Measurements from ENCODE around the gene PIK3CA. TPM values are rescaled to one million over a fixed set of nuclear protein-coding genes. Genes with fewer than 3 reads are reported as not detected.

Gene PIK3CA
- total and polyA plus RNA-seq, 3 donors from 2014 or later: 11.2 to 27.1 (median 20.8) TPM

DNA sequence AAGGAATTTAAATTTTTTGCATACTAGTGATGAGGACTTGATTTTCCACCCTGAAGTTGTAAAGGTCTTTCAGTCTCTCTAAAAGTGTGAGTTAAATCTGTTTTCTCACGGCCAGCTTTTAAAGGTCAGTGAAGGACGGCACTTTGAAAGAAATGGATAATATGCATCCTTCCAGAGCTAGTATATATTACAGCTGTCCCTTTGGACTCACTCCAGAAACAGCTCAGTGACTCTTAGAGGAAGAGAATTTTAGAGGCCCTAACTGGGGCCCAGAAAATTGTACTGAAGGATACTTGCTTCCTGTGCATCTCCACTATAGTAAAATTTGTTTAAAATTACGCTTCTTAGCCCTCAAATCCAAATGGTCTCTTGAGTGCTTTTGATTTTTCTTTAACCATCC is 41.6 kb downstream of the PIK3CA start:
- no peaks in the 10 kb centered on the region for H3K27me3 ChIP-seq
- intact Hi-C loops (cut with DNase I; ENCODE audit: low total_unique reads): no loop called here
- H3K4me1 ChIP-seq: peaks cover 6% of the 10 kb centered on the region
- no peak overlapping the region for H3K27ac ChIP-seq
- H3K9me3 ChIP-seq: no peaks in the 10 kb centered on the region
- DNase-seq: no peak
- no peaks in the 10 kb centered on the region for H3K36me3 ChIP-seq (ENCODE audit: low read depth, missing control alignments)
- 47 to 49% methylated on average over 3 of the region's 3 CpGs for WGBS, 2 donors
- TF ChIP-seq, protein P1, sequence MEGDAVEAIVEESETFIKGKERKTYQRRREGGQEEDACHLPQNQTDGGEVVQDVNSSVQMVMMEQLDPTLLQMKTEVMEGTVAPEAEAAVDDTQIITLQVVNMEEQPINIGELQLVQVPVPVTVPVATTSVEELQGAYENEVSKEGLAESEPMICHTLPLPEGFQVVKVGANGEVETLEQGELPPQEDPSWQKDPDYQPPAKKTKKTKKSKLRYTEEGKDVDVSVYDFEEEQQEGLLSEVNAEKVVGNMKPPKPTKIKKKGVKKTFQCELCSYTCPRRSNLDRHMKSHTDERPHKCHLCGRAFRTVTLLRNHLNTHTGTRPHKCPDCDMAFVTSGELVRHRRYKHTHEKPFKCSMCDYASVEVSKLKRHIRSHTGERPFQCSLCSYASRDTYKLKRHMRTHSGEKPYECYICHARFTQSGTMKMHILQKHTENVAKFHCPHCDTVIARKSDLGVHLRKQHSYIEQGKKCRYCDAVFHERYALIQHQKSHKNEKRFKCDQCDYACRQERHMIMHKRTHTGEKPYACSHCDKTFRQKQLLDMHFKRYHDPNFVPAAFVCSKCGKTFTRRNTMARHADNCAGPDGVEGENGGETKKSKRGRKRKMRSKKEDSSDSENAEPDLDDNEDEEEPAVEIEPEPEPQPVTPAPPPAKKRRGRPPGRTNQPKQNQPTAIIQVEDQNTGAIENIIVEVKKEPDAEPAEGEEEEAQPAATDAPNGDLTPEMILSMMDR (IDR thresholded peaks at IDR 0.05): no peak
- no peak for TF ChIP-seq POLR2A (IDR thresholded peaks at IDR 0.05)
- no peak overlapping the region for H3K4me3 ChIP-seq

DNA sequence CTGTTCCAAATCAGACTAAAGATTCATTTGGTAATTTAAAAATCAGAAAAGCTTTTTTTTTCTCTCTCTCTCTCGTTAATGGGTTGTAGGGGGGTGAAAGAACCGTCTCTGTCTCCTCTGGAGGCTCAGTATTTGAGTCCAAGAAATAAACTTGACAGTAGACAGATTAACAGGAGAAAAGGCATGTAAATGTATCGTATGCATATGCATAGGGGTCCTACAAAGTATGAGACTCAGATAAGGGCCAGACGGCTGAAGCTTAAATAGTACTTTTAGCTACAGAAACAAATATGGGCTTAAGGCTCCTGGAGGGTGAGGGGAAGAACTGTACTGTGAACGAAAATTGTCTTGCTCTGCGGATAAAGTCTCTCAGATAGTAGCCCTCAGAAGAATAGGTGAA is 42.4 kb downstream of the PIK3CA start:
- Histone ChIP-seq H3K36me3 (ENCODE audit: low read depth, missing control alignments) (no peaks in the 10 kb centered on the region), H3K4me3 (no peak overlapping the region), H3K9me3 (no peaks in the 10 kb centered on the region), H3K27me3 (no peaks in the 10 kb centered on the region), H3K27ac (no peak overlapping the region), H3K4me1 (peaks cover 6% of the 10 kb centered on the region)
- intact Hi-C loops (cut with DNase I; ENCODE audit: low total_unique reads): no loop called here
- no peak for DNase-seq
- TF ChIP-seq, protein P1 (IDR thresholded peaks at IDR 0.05): no peak
- no peak for TF ChIP-seq POLR2A (IDR thresholded peaks at IDR 0.05)
- 64 to 69% methylated on average over 6 of the region's 6 CpGs for WGBS, 2 donors

DNA sequence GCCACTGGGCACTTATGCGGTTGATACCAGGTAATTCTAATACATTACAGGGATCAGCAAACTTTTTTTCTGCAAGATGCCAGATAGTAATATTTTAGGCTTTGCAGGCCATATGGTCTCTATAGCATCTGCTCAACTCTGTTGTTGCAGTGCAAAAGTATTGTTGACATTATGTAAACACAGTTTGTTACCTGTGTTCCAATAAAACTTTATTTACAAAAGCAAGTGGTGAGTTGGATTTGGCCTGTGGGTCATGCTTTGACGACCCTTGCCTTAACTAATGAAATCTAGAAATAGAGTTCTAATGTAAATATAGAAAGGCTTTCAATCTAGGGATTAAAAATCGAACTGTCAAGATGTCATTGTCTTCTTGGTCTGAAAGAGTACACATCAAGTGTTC is 44.4 kb downstream of the PIK3CA start:
- intact Hi-C loops (cut with DNase I; ENCODE audit: low total_unique reads): no loop called here
- H3K9me3 ChIP-seq: no peaks in the 10 kb centered on the region
- no peak overlapping the region for H3K27ac ChIP-seq
- H3K4me1 ChIP-seq: peaks cover 6% of the 10 kb centered on the region
- H3K4me3 ChIP-seq: no peak overlapping the region
- TF ChIP-seq, protein P1 (IDR thresholded peaks at IDR 0.05): no peak
- no peak for TF ChIP-seq POLR2A (IDR thresholded peaks at IDR 0.05)
- no peak for DNase-seq
- WGBS, 2 donors: 93 to 95% methylated on average over 3 of the region's 3 CpGs
- no peaks in the 10 kb centered on the region for H3K27me3 ChIP-seq
- no peaks in the 10 kb centered on the region for H3K36me3 ChIP-seq (ENCODE audit: low read depth, missing control alignments)

DNA sequence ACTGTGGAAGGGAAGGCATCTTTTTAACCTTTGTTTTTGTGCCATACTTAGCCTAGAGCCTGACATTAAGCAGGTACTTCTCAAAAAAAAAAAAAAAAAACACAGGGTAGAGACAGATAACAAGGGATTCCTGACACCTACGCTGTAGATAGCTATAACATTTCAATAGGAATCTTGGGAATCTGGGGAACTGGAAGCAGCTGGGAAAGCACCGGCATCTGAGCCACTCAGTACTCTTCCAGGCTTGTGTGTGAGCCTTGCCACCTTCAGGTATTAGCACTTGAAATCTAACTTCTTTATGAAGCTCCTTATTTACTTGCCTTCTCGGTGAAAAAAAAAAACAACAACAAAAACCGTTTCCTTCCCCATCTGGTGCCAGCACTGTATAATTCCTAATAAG is 46.8 kb downstream of the PIK3CA start:
- no peak overlapping the region for H3K27ac ChIP-seq
- no peaks in the 10 kb centered on the region for H3K27me3 ChIP-seq
- peaks cover 6% of the 10 kb centered on the region for H3K4me1 ChIP-seq
- DNase-seq: no peak
- TF ChIP-seq, protein P1 (IDR thresholded peaks at IDR 0.05): no peak
- no peak for TF ChIP-seq POLR2A (IDR thresholded peaks at IDR 0.05)
- no peaks in the 10 kb centered on the region for H3K36me3 ChIP-seq (ENCODE audit: low read depth, missing control alignments)
- no peak overlapping the region for H3K4me3 ChIP-seq
- WGBS, 2 donors: 79 to 82% methylated on average over 4 of the region's 4 CpGs
- intact Hi-C loops (cut with DNase I; ENCODE audit: low total_unique reads): no loop called here
- no peaks in the 10 kb centered on the region for H3K9me3 ChIP-seq

DNA sequence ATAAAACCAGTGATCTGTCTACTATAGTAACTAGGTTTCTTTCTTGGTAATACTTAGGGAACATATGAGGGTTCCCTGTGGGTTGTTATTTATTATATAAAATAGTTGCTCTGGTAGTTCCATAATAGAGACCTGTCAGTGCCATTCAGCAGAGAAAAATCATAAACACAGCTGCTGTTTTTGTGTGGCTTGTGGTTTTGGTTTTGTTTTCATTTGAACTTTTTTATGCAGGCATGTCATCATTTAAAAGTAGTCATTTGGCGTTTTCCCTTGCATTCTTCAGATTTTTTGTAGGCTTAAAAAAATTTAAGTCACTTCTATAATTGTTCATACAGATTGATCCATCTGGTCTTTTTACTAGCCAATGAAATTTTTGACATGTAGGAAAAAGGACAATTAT is 47.9 kb downstream of the PIK3CA start:
- intact Hi-C loops (cut with DNase I; ENCODE audit: low total_unique reads): no loop called here
- WGBS, 2 donors: 40 to 45% methylated on average over 1 of the region's 1 CpG

More for the DNA sequence above, 47.9 kb downstream of the PIK3CA start:
- TF ChIP-seq POLR2A (IDR thresholded peaks at IDR 0.05): no peak
- TF ChIP-seq, protein P1 (IDR thresholded peaks at IDR 0.05): no peak
- Histone ChIP-seq H3K36me3 (ENCODE audit: low read depth, missing control alignments) (no peaks in the 10 kb centered on the region), H3K4me3 (no peak overlapping the region), H3K4me1 (no peaks in the 10 kb centered on the region), H3K9me3 (no peaks in the 10 kb centered on the region), H3K27ac (no peak overlapping the region), H3K27me3 (no peaks in the 10 kb centered on the region)
- no peak for DNase-seq

Data from testis (tissue), 3 donors.